ENCODE results near the gene JAM3. TPM values are rescaled to one million over a fixed set of nuclear protein-coding genes. Genes with fewer than 3 reads are reported as not detected.

Gene JAM3
- total RNA-seq, 1 experiment from 2014 or later = not detected

- H3K4me1 Mint-ChIP-seq (ENCODE audit: low read depth, unreplicated experiment) = no peaks in the 10 kb centered on the region
- CTCF ChIA-PET = no interaction called here
- no peak for TF ChIP-seq CTCF (IDR thresholded peaks at IDR 0.05; ENCODE audit: unreplicated experiment)
Measured at GRCh38 chr11:134144744-134145143, 75.9 kb downstream of the JAM3 start.

GRCh38 chr11:134145715-134146114 is 76.8 kb downstream of the JAM3 start:
- Mint-ChIP-seq H3K4me3 (ENCODE audit: low read depth, unreplicated experiment) (no peak overlapping the region), H3K27me3 (ENCODE audit: unreplicated experiment) (no peaks in the 10 kb centered on the region), H3K4me1 (ENCODE audit: low read depth, unreplicated experiment) (no peaks in the 10 kb centered on the region), H3K9me3 (ENCODE audit: low read depth, unreplicated experiment) (peaks cover 15% of the 10 kb centered on the region), H3K36me3 (ENCODE audit: insufficient read depth, unreplicated experiment) (peaks cover 15% of the 10 kb centered on the region), H3K27ac (ENCODE audit: unreplicated experiment) (no peak overlapping the region)
- intact Hi-C loops (cut with micrococcal nuclease; ENCODE audit: unreplicated experiment) = no loop called here
- no peak for TF ChIP-seq CTCF (IDR thresholded peaks at IDR 0.05; ENCODE audit: unreplicated experiment)
- DNase-seq = no peak
- CTCF ChIA-PET = no interaction called here
- no TSS peak for BruUV-seq (replicated peaks)

More at GRCh38 chr11:134144744-134145143, 75.9 kb downstream of the JAM3 start:
- BruUV-seq (replicated peaks) = no TSS peak
- H3K4me3 Mint-ChIP-seq (ENCODE audit: low read depth, unreplicated experiment) = no peak overlapping the region
- H3K9me3 Mint-ChIP-seq (ENCODE audit: low read depth, unreplicated experiment) = peaks cover 15% of the 10 kb centered on the region
- H3K27ac Mint-ChIP-seq (ENCODE audit: unreplicated experiment) = no peak overlapping the region
- no peaks in the 10 kb centered on the region for H3K27me3 Mint-ChIP-seq (ENCODE audit: unreplicated experiment)
- intact Hi-C loops (cut with micrococcal nuclease; ENCODE audit: unreplicated experiment) = no loop called here
- DNase-seq = no peak
- H3K36me3 Mint-ChIP-seq (ENCODE audit: insufficient read depth, unreplicated experiment) = peaks cover 15% of the 10 kb centered on the region

- no TSS peak for BruUV-seq (replicated peaks)
- CTCF ChIA-PET = no interaction called here
- Mint-ChIP-seq H3K4me3 (ENCODE audit: low read depth, unreplicated experiment) (no peak overlapping the region), H3K4me1 (ENCODE audit: low read depth, unreplicated experiment) (no peaks in the 10 kb centered on the region), H3K36me3 (ENCODE audit: insufficient read depth, unreplicated experiment) (peaks cover 21% of the 10 kb centered on the region), H3K9me3 (ENCODE audit: low read depth, unreplicated experiment) (peaks cover 10% of the 10 kb centered on the region), H3K27ac (ENCODE audit: unreplicated experiment) (no peak overlapping the region), H3K27me3 (ENCODE audit: unreplicated experiment) (no peaks in the 10 kb centered on the region)
- TF ChIP-seq CTCF (IDR thresholded peaks at IDR 0.05; ENCODE audit: unreplicated experiment) = no peak
- no peak for DNase-seq
- intact Hi-C loops (cut with micrococcal nuclease; ENCODE audit: unreplicated experiment) = no loop called here
Measured at GRCh38 chr11:134146598-134146997, 77.7 kb downstream of the JAM3 start.

- no TSS peak for BruUV-seq (replicated peaks)
- intact Hi-C loops (cut with micrococcal nuclease; ENCODE audit: unreplicated experiment) = no loop called here
- Mint-ChIP-seq H3K4me3 (ENCODE audit: low read depth, unreplicated experiment) (no peak overlapping the region), H3K36me3 (ENCODE audit: insufficient read depth, unreplicated experiment) (peaks cover 30% of the 10 kb centered on the region), H3K9me3 (ENCODE audit: low read depth, unreplicated experiment) (peaks cover 3% of the 10 kb centered on the region), H3K27me3 (ENCODE audit: unreplicated experiment) (no peaks in the 10 kb centered on the region), H3K27ac (ENCODE audit: unreplicated experiment) (no peak overlapping the region), H3K4me1 (ENCODE audit: low read depth, unreplicated experiment) (no peaks in the 10 kb centered on the region)
- TF ChIP-seq CTCF (IDR thresholded peaks at IDR 0.05; ENCODE audit: unreplicated experiment) = no peak
- no peak for DNase-seq
- CTCF ChIA-PET = no interaction called here
Measured at GRCh38 chr11:134149371-134149770, 80.5 kb downstream of the JAM3 start.
